ENCODE measurements around the gene SLC19A2.
"Not testable (repeated sequence)": the region's sequence is repeated elsewhere in the genome, so short reads cannot be mapped to it uniquely, and the experiment has no call there.

SLC19A2 gene

GRCh38 chr1:169485431-169486280 lies at the start of gene SLC19A2:
Gene SLC19A2, minus strand, starts transcription at chr1:169485944. Its CDS starts 178 bp downstream, at chr1:169485766.
- DNase-seq (ENCODE audit: low read depth), result peak; percentile 99

GRCh38 chr1:169534653-169535052 lies 48.9 kb upstream of the SLC19A2 start:
- no peak for DNase-seq (ENCODE audit: low read depth)

GRCh38 chr1:169533528-169534190 lies 47.9 kb upstream of the SLC19A2 start:
- DNase-seq (ENCODE audit: low read depth), result not testable (repeated sequence)

GRCh38 chr1:169530448-169530847 lies 44.7 kb upstream of the SLC19A2 start:
- DNase-seq (ENCODE audit: low read depth), result no peak

- peak; percentile 38 for DNase-seq (ENCODE audit: low read depth)
These were observed 43.4 kb upstream of the SLC19A2 start for GRCh38 chr1:169529068-169529642.

GRCh38 chr1:169528215-169529067 lies 42.7 kb upstream of the SLC19A2 start:
- no peak for DNase-seq (ENCODE audit: low read depth)

GRCh38 chr1:169527451-169528214 lies 41.9 kb upstream of the SLC19A2 start:
- no peak for DNase-seq (ENCODE audit: low read depth)

- DNase-seq (ENCODE audit: low read depth), result no peak
These were observed 41.3 kb upstream of the SLC19A2 start for GRCh38 chr1:169527001-169527400.

GRCh38 chr1:169526120-169526832 lies 40.5 kb upstream of the SLC19A2 start:
- DNase-seq (ENCODE audit: low read depth), result no peak

- DNase-seq (ENCODE audit: low read depth), result no peak
These were observed 39.6 kb upstream of the SLC19A2 start for GRCh38 chr1:169525391-169525790.

GRCh38 chr1:169523904-169524303 lies 38.2 kb upstream of the SLC19A2 start:
- DNase-seq (ENCODE audit: low read depth), result no peak

- no peak for DNase-seq (ENCODE audit: low read depth)
These were observed 35.5 kb upstream of the SLC19A2 start for GRCh38 chr1:169521226-169521625.

GRCh38 chr1:169517558-169518186 lies 31.9 kb upstream of the SLC19A2 start:
- no peak for DNase-seq (ENCODE audit: low read depth)

- no peak for DNase-seq (ENCODE audit: low read depth)
These were observed 29.9 kb upstream of the SLC19A2 start for GRCh38 chr1:169515641-169516040.

- no peak for DNase-seq (ENCODE audit: low read depth)
These were observed 29.0 kb upstream of the SLC19A2 start for GRCh38 chr1:169514566-169515270.

- no peak for DNase-seq (ENCODE audit: low read depth)
These were observed 27.5 kb upstream of the SLC19A2 start for GRCh38 chr1:169513208-169513607.

- peak; percentile 87 for DNase-seq (ENCODE audit: low read depth)
These were observed 25.7 kb upstream of the SLC19A2 start for GRCh38 chr1:169511316-169512005.

- no peak for DNase-seq (ENCODE audit: low read depth)
These were observed 24.3 kb upstream of the SLC19A2 start for GRCh38 chr1:169510060-169510459.

- DNase-seq (ENCODE audit: low read depth), result peak; percentile 6
These were observed 23.6 kb upstream of the SLC19A2 start for GRCh38 chr1:169509354-169509753.
